SIG-M5 treated with dmso at 0.1 percent for 504 hours (cell line): Measurements from ENCODE around the gene PITX3.

Experiments used
- DNase-seq: peaks from one replicate; lab custom pipeline; 2025; ENCODE audit not compliant: unreplicated experiment; lab: John Stamatoyannopoulos, UW

The PITX3 gene

GRCh38 chr10:102241444-102242117 lies at the start of gene PITX3:
PITX3 (minus strand) TSS chr10:102241512; CDS start chr10:102232080, 9,432 bp downstream.
- DNase-seq, result peak; percentile 84

DNA sequence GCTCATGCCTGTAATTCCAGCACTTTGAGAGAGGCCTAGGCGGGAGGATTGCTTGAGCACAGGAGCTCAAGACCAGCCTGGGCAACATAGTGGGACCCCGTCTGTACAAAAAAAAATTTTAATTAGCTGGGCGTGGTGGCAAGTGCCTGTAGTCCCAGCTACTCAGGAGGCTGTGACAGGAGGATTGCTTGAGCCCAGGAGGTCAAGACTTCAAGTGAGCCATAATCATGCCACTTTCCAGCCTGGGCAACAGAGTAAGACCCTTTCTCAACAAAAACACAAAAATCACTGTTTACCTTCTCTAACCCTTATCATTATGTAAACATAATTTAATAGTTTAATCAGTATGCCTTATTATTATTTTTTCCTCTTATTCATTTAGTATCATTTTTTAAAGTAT lies 48.5 kb upstream of the PITX3 start:
- no peak for DNase-seq

GRCh38 chr10:102289356-102289755 lies 48.0 kb upstream of the PITX3 start:
- DNase-seq, result no peak

GRCh38 chr10:102287991-102288390 lies 46.7 kb upstream of the PITX3 start:
- DNase-seq, result no peak

DNA sequence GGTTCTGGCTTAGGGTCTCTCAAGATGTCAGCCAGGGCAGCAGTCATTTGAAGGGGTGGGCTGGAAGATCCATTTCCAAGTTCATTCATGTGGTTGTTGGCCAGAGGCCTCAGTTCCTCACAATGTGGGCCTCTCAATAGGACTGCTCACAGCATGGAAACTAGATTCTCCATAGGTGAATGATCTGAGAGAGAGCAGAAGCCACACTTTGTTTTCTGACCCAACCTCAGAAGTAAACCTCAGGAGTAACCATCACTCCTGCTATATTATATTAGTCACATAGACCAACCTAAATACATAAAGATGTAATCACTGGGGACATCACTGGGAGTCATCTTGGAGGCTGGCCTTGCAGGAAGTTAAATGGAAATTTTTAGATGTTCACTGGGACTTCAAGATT lies 46.2 kb upstream of the PITX3 start:
- no peak for DNase-seq

DNA sequence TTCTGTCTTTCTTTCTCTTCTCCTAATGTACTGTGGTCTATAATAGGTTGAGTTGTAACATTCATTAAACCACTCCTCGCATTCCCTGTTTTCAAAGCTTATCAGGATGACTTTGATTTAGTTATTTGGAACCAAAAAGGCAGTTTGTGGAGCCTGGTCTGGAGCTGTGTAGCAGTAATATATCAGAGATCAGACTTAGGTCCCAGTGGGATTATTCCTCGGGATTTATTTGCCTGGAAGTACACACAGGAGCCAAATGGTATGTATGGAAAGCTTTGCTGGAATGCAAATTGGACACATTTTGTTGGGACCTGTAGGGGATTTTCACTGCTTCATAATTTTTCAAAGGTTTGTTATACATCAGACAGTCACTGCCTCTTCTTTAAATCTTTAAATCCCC lies 44.9 kb upstream of the PITX3 start:
- DNase-seq, result no peak

DNA sequence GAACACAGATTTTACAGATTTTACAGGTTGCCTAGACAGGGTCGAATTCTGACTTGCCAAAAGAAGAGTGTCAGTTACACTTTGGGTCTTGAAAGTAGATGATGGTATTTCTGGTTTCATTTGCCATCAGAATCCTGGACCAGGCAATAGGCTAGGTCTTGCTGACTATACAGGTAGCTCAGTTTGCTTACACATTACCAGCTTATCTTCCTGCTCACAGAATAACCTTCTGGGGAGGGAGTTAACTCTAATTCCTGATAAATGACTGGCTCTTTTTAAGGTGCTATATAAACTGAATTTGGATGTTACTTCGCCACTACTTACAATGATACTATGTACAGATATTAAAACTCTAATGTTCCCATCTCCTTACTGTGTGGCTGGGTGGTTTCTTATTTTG lies 43.8 kb upstream of the PITX3 start:
- DNase-seq, result no peak

DNA sequence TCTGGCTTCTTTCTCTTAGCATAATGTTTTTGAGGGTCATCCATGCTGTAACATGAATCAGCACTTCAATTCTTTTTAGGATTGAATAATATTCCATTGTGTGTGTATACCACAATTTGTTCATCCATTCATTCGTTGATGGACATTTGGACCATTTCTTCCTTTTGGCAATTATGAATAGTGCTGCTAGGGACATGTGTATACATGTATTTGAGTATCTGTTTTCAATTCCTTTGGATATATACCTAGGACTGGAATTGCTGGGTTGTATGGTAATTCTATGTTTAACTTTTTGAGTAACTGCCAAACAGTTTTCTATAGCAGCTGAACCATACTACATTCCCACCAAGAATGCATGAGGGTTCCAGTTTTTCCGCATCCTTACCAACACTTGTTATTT lies 43.2 kb upstream of the PITX3 start:
- no peak for DNase-seq

- DNase-seq, result no peak
Measured at GRCh38 chr10:102283890-102284289, 42.6 kb upstream of the PITX3 start.

- DNase-seq, result no peak
Measured at GRCh38 chr10:102283488-102283887, 42.2 kb upstream of the PITX3 start.

DNA sequence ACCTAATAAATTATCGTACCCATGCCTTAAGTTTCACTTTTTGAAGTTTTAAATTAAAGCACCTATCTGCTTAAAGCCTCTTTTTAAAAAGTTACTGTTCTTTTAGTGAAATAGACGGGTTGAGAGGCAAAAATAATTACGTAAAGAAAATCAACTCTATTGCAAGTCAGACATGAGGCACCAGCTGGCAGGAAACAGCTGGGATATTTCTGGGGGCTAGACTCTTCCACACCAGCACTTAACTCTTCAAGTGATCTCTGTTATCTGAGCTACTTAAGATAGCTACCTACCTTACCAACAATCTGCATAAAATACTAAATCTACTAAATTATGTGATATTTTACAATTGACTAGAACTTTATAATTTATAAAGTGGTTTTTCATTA lies 39.8 kb upstream of the PITX3 start:
- no peak for DNase-seq

DNA sequence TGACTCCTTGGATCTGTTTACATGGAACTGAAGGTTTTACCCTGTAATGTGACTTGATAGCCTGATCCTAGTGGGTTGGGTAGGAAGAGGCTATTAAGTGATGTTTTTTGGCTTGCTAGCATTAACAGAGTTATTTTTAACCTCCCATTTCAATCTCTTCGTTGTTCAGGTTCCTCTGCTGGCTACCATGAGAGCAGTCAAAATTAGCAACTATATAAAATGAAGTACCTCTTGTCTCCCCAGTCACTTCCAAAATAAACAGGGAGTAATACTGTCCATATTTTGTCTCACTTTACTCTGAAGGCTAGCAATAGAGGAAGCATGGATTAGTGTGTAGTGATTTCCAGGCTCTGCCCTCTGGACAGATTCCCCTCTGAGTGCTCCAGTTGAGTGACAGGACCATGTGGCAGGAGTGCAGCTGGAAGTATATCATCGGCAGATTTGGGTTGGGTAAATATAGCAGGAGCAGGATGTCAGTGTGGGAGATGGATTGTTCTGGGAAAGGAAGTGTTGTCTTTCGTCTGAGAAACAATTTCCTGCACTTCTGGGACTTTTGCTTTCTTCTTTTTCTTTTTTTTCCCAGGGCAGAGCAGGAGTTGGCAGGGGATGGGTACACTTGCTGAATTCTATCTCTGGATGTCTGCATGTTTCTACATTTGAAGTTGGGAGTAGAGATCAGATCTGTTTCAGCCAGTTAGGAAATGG lies 39.2 kb upstream of the PITX3 start:
- no peak for DNase-seq

- DNase-seq, result no peak
Measured at GRCh38 chr10:102279104-102279503, 37.8 kb upstream of the PITX3 start.

DNA sequence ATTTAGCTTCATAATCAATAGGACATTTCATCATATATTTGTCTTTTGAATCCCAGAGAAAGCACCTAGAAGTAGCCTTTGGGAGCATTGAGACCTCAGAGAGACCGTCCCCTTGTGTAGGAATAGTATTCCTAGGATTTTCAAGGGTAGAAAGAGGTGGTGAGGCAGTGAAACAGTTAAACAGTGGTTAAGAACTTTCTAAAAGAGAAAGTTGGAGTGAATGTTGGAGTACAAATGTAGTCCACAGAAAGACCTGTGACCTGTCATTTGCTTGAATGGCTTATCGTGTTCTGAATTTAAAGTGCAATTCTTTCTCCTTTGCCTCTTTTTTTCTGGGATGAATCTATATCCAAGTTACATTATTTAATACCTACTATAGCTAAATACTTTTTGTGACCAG lies 34.0 kb upstream of the PITX3 start:
- DNase-seq, result no peak

DNA sequence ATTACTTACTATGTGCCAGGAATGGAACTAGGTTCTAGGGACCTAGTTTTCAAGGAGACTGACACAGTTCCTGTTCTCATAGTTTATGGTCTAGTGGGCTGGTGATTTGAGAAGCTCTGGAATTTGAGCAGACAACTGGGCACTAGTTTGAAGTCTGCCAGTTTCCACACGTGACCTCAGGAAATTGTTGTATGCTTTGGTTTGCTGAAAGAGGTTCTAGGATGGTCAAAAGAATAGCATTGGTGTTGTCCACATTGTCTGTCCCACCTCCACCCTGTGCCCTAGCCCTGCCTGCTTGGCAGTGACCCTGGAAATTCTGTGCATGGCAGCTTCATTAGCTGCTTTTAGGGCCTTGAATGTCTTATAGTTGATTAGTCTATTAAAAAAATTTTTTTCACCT lies 32.8 kb upstream of the PITX3 start:
- no peak for DNase-seq

DNA sequence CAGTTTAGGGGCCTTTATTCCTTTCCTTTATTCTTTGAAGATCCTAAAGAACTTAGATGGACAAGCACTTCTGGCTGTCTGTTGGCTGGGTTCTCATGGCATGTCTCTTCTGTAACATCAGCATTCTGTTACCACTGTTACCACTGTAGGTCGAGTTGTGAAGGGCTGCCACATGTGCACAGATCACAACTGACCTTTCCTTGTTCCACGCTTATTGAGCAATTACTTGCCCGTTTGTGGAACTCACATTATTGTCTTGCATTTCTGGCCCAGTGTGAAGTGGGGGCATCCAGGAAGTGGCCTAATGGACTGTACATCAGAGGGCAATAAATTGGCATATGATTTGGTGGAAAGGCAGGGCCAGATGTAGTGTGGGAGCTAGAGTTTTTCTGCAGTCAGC lies 27.7 kb upstream of the PITX3 start:
- DNase-seq, result no peak

DNA sequence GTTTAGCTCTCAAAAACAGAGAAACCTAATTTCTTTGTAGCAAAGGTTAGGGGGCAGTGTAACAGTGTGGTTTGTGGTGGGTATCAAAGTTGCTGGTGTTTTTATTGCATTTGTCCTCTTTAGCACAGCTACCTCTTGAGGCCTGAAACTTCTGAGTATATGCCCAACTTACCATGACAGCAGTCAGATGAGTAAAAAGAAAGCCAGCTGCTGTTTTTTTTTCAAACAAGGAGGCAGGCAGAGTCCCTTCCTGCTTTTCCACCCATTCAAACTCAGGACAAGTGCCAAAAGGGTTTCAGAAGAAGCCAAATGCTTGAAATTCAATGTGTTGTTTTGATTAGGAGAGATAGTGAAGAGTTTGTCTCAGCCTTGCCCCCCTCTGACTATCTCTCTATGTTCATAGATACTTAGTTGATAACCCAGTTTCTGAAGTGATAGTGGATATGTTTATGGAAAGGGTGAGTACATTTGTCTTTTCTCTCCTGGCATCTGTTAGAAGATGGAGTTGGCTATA lies 27.1 kb upstream of the PITX3 start:
- DNase-seq, result no peak

DNA sequence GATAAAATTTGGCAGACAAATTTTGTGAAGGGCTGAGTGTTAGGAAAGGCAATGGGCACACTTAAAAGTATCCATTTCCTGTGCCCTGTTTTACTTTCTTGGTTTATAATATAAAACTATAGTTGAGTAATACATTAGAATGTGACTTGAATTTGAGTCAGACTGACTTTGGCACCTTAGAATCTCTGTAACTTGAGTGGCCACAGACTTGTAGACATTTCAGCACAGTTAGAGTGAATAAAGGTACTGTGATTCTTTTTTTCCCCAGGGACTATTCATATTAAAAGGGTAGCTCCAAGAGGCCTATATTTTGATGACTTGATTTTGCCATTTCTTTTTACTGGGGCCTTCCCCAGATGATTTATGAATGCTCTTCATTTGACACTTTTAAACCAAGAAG lies 26.4 kb upstream of the PITX3 start:
- DNase-seq, result no peak

- DNase-seq, result no peak
Measured at GRCh38 chr10:102266670-102267069, 25.4 kb upstream of the PITX3 start.

DNA sequence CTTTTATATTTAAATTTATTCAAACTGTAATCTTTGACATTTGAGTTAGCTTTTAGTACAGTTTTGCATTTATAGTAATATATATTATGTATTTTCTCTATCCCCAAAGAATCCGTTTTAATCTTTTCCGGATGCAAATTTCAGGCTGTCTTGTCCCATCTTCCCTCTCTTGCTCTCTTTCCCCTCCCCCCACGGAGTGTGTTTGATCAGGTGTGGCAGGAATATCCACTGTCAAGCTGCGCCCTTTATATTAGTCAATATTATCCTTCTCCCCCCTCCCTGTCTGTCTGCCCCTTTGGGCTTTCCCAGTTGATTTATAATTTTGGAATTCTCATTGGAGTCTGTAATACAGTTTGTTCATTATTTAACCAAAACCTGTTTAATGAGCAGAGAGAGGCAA lies 23.1 kb upstream of the PITX3 start:
- no peak for DNase-seq

DNA sequence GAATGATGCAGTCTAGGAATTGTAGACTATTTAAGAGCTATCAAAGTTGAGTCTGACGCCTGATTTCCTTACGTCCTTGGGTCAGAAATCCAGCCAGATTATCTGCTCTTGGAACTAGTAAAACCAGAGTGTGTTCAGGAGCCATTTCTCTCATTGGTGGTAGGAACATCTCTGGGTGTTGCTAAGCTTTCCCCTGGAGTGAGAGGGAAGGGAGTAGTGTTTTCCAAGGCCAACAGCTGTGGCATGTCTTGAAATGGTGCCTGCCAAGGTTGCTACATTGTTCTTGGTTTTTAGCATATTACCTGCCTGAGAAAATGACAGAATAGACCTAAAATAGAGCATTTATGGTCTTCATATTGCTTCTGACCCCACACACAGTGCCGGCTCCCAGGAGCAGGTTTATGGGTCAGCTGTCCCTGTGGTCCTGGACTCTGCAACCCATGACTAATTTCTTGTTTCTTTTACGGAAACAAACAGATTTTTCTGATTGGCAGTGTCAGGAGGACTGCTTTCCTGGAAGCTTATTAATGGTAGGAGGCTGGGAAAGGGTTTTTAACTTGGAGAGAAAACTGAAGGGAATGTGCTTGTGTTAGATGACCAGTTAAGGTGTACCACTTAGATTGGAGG lies 21.5 kb upstream of the PITX3 start:
- DNase-seq, result no peak

DNA sequence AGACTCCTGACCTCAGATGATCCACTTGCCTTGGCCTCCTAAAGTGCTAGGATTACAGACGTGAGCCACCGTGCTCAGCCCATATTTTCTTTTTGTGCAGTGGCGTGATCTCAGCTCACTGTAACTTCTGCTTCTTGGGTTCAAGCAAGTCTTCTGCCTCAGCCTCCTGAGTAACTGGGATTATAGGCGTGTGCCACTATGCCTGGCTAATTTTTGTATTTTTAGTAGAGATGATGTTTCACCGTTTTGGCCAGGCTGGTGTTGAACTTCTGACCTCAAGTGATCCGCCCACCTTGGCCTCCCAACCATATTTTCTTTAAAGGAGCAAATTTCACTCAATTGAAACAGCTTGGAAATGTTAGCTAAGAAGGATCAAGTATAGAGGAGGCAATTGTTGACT lies 20.5 kb upstream of the PITX3 start:
- no peak for DNase-seq
